GM18870 (cell line): Measurements from ENCODE around the gene CACNB4.
A peak's percentile ranks its signal among the peaks of the same experiment; 100 is the strongest.

Experiments
- ATAC-seq: cut with Tn5 transposase; IDR thresholded peaks from one replicate; pipeline ENCODE4 v1.9.1; 2021; ENCODE audit warnings: moderate library complexity; ENCODE audit not compliant: unreplicated experiment

Gene CACNB4

DNA sequence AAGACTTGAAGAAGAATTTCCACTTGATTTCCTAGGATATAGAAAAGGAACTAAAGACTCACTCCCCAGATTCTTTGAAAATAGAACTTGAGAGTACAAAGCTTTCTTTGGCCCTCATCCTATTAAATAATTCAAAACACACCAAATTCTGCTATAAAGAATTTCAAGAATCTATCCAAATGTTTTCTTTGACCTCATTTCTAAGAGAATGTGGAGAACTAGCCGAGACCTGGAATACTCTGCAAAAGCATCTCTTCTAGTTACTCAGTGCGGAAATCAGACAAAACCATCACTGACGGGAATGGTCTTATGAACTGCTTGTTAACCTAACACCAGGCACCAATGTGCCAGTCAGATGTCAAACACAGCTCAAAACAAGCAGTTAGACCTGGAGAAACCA is 226.4 kb downstream of the CACNB4 start:
- ATAC-seq = no peak

- ATAC-seq = no peak
These were observed 229.6 kb downstream of the CACNB4 start for GRCh38 chr2:151869291-151869690.

DNA sequence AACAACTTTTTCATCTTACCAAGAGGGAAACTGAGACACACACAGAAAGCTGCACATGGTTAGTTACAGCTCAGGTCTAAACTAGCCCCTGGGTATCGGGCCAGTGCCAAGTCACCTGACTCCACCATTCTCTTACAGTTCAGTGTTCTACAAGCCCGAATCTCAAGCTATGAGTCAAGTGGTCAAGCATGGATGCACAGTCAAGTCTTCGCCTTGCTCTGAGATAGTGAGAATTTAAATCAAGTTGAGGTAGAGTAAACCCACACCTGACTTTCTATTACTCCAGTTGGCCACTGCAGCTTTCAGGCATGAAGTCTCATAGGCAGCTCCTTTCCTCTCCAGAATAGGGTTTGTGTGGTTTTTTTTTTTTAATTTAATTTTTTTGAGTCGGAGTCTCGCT is 236.1 kb downstream of the CACNB4 start:
- peak; percentile 100 for ATAC-seq

- no peak for ATAC-seq
These were observed 237.7 kb downstream of the CACNB4 start for GRCh38 chr2:151861174-151861573.

- no peak for ATAC-seq
These were observed 238.2 kb downstream of the CACNB4 start for GRCh38 chr2:151860613-151861146.

DNA sequence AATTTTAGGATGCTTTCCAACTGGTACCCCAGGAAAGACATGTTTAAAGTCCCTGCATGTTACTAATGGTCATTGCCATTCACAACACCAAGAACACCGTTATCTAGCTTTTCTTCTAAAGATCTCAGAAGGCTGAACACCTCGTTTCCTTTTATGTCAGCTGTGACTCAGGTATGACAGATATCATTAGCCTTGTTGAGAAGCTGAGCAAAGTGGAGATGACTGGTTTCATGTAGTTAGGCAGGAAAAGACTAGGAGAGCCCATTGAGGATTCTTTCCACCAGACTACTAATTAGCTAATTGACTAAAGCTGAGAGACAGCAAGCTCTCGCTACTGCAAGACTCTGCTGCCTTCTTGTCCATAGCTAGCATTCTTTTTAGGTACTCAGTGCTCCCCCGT is 238.6 kb downstream of the CACNB4 start:
- no peak for ATAC-seq

DNA sequence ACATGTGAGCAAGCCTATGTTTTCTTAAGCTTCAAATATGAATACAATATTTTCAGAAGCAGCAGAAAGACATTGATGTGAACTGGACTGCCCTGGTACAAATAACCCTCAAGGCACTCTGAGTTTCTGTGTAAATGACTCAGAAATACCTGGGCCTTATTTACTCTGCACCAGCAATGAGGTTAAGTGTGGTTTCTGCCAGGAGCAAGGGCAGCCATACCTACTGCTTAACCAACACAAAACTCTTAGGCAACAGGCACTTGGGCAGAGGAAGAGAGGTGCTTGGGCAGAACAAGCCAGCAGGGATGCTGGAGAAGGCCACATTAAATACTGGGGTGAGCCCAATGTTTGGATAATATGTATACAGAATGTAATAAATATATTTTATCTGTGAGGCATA is 241.2 kb downstream of the CACNB4 start:
- ATAC-seq = no peak

- no peak for ATAC-seq
These were observed 243.7 kb downstream of the CACNB4 start for GRCh38 chr2:151855111-151855510.

GRCh38 chr2:151853070-151853758 is 245.6 kb downstream of the CACNB4 start:
- ATAC-seq = no peak

GRCh38 chr2:151852260-151853069 is 246.4 kb downstream of the CACNB4 start:
- no peak for ATAC-seq

DNA sequence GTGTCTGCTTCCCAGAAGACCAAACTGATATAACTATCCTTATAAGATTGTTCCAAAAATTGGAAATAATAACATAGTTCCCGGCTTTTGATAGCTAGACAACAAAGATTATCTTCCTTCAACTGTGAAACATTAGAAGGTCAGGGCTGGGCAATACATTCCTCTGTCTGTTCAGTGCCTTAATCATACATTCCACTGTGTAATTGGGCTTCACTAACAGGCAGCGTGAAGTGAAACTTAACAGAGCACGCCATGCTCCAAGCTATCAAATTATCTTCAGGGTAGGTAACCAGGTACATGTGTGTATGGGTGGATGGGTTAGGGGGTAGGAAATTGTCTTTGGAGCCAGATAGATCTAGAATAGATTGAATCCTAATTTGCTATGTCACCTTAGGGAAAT is 247.1 kb downstream of the CACNB4 start:
- ATAC-seq = no peak

- ATAC-seq = no peak
These were observed 249.3 kb downstream of the CACNB4 start for GRCh38 chr2:151849413-151850010.

DNA sequence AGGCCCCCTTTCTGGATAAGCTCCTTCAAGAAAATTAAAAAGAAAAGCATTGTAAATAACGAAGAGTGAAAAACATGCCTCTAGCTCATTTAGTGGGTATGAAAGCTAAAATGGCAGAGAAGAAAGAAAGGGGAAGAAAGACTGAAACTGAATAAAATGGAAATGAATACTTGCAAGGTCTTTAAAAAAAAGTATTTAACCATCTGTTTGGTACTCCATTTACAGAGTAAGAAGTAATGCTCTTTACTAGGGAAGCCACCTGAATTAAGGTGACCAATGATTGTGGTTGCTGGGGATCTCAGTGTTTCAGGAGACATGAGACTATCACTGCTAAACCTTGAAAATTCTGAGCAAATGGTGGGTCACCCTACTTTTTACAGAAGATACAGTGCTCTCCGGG is 253.0 kb downstream of the CACNB4 start:
- ATAC-seq = peak; percentile 53

DNA sequence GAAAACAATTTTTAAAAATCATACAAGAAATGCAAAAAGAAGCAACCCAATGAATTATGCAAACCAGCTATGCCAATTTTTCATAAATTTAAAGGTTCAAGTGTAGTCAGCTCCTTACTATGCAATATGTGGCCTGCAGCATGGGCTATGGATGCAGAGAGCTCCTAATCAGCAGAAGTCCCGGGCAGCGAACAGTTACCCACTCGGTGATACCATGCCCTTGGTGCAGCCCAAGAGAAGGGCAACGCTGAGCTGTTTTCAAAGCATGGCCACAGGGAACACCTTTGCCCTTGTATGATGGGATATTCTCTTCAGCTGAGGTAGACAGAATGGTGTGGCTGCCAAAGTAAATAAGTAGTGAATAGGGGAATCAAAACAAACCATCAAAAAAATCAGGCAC is 253.4 kb downstream of the CACNB4 start:
- no peak for ATAC-seq

DNA sequence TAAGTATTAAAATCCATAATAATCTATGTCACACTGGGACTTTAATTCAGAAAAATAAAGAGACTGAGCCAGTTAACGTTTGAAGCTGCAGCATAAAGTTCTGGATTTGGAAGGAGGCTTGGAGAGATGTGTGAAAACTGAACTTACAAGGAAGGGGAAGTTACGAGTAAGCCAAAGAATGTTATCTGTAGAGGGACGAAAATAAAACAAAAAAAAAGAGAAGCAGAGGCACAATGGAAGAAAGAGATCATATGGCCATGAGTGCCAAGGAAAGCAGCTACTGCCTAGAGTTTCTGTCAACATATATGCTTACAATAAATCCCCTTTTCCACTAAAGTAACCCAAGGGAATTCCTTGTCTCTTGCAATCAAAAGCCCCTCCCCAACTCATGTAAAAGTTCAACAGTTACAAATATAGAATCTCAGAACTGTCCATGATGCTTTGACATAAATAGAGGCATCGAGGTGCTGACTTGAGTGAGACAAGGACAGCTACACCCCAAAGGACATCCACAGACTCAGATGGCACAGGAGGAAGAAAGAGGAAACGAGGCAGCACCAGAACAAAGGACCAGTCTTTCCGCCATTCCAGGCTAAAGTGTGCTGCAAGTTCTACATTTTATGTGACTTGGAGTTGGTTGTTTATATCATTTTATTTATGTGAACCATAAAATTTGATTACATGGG is 254.5 kb downstream of the CACNB4 start:
- no peak for ATAC-seq

DNA sequence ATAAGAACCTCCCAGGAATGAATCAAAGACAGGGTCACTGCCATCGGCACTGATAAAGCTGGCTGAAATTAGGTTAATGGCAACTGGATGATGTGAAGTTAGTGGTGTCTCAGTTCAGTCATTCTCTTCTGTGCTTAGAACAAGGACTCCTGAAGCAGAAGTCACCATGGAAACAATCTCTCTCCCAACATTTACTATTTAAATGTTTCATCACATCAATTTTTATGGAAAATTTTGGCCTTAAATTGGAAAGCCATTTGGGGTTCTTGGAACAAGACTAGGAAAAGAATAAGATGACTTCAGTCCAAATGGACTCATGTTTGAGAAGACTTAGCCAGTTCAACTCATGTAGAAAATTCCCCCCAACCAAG is 255.2 kb downstream of the CACNB4 start:
- ATAC-seq = no peak

DNA sequence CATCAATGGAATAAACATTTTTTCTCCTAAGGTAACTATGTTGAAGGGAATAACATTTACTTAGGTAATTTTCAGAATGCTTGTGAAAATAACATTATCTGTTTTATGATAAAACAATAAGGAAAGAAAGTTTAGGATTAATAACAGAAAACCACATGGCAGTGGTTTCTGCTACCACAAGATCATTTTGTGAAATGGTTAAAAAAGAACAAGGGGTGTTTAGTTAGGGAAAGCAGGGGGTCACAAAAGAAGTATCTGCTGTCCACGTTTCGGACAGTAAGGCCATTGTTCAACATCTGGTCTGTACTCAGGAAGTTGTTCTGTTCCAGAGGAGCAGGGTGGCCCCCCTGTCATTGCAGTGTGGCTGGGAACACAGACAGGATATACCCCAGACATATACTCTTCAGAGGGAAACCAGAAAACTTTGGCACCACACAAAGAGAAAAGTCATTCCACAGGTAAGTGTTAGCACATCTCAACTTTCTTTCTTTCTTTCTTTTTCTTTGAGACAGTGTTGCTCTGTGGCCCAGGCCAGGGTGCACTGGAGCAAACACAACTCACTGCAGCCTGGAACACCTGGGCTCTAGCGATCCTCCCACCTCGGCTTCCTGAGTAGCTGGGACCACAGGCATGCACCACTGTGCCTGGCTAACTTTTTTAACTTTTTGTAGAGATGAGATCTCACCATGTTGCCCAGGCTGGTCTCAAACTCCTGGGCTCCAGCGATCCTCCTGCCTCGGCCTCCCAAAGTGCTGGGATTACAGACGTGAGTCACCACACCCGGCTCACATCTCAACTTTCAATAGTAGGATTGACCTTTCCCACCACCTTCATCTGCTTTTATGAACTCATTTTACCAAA is 255.8 kb downstream of the CACNB4 start:
- ATAC-seq = peak; percentile 25

DNA sequence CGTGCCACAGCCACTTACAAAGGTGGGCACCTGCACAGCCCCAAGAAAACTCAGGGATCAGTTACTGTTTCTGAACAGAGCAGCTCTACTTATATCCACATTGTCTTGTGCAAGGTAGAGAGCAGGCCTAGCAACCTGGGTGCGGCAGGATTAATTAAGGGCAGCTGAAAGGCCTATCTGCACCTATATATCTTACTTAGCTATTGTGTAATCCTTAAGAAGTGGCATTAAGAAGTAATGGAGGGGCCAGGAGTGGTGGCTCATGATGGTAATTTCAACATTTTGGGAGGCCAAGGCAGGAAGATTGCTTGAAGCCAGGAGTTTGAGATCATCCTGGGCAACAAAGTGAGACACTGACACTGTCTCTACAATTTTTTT is 257.8 kb downstream of the CACNB4 start:
- ATAC-seq = no peak

GRCh38 chr2:151840216-151841046 is 258.4 kb downstream of the CACNB4 start:
- peak; percentile 99 for ATAC-seq

DNA sequence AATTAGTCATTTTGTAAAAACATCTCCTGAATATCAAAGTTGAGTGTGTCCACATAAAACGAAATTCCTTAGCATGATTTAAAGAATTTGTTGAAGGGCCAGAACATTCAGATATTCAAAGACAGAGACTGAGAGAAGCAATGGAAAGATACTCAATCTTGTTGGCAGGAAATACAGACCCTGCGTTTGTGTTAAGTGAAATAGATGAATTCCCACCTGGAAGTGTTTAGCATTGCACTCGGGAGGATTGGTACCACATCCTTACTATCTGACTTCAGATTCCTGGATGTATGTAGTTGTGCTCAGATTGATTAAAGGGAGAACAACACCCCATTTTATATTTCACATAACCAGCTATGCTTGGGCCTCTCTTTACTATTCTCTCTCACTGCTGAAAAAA is 260.9 kb downstream of the CACNB4 start:
- no peak for ATAC-seq
